H1 (cell line): ENCODE results near the gene LYRM4. TPM values are rescaled to one million over a fixed set of nuclear protein-coding genes. Genes with fewer than 3 reads are reported as not detected.

ENCODE experiments used
- CTCF ChIA-PET: fragments of 300-600 bp; sonication (Branson Sonifier 250); formaldehyde crosslinking; loops from one replicate; lab custom pipeline; 2021; ENCODE audit not compliant: partially characterized antibody; lab: Charles Lee
- POLR2A ChIA-PET: fragments of 300-600 bp; sonication (Branson Sonifier 250); formaldehyde crosslinking; loops from one replicate; lab custom pipeline; 2021; ENCODE audit warnings: inconsistent platforms; ENCODE audit not compliant: partially characterized antibody; lab: Charles Lee
- DNase-seq, 2 experiments: peaks; one replicate each; pipeline versions ENCODE4 v3.0.0 to v3.0.0-alpha.2; 2010 to 2022; ENCODE audit warnings: low spot score in 2 of 2, low read depth in 1 of 2, mixed read lengths in 1 of 2
- FAIRE-seq: peaks from 2 replicates; lab custom pipeline; 2011; peaks lifted over from hg19 to GRCh38; lab: Jason Lieb, UNC
- H2AFZ ChIP-seq: 2 replicates; pipeline ENCODE4 v1.8.1; 2012; ENCODE audit warnings: low read length, inconsistent platforms
- H2AK5ac ChIP-seq: 2 replicates; pipeline ENCODE4 v1.6.1; 2013; ENCODE audit warnings: low read depth, low read length
- H2BK120ac ChIP-seq: replicated peaks from 2 replicates; pipeline ENCODE3; 2013; ENCODE audit warnings: low read depth, low read length, inconsistent platforms
- H2BK12ac ChIP-seq: 2 replicates; pipeline ENCODE4 v1.6.1; 2013; ENCODE audit warnings: low read depth, low read length
- H2BK15ac ChIP-seq: 2 replicates; pipeline ENCODE4 v1.6.1; 2013; ENCODE audit warnings: low read length
- H2BK20ac ChIP-seq: 2 replicates; pipeline ENCODE4 v1.6.1; 2013; ENCODE audit warnings: low read length
- H2BK5ac ChIP-seq: 2 replicates; pipeline ENCODE4 v1.6.1; 2013; ENCODE audit warnings: low read depth, low read length
- H3K14ac ChIP-seq: 2 replicates; pipeline ENCODE4 v1.6.1; 2013; ENCODE audit warnings: inconsistent platforms; ENCODE audit not compliant: insufficient read length
- H3K18ac ChIP-seq: 2 replicates; pipeline ENCODE4 v1.6.1; 2013; ENCODE audit warnings: low read length; ENCODE audit errors: extremely low read depth
- H3K23ac ChIP-seq: 2 replicates; pipeline ENCODE4 v1.6.1; 2013; ENCODE audit warnings: inconsistent platforms; ENCODE audit not compliant: insufficient read length
- H3K23me2 ChIP-seq: 2 replicates; pipeline ENCODE4 v1.6.1; 2013; ENCODE audit warnings: low read depth, low read length
- H3K27ac ChIP-seq: 2 replicates; pipeline ENCODE4 v1.6.1; 2011; ENCODE audit warnings: low read depth, low read length, inconsistent platforms
- H3K27me3 ChIP-seq, 4 experiments: replicated peaks in 1 of 4; 1 replicate in 1 of 4; 2 replicates in 3 of 4; pipeline versions ENCODE4 v1.6.1 to v1.8.1; 2011 to 2013; ENCODE audit warnings: low read length in 3 of 4, mild to moderate bottlenecking in 3 of 4, inconsistent platforms in 2 of 4, mixed read lengths in 2 of 4, moderate library complexity in 1 of 4; ENCODE audit not compliant: control insufficient read depth in 3 of 4, insufficient read depth in 3 of 4; ENCODE audit errors: extremely low read depth in 1 of 4
- H3K36me3 ChIP-seq, 4 experiments: 2 replicates each; pipeline versions ENCODE4 v1.6.1 to v1.8.1; 2011 to 2013; ENCODE audit warnings: mild to moderate bottlenecking in 4 of 4, low read length in 3 of 4, moderate library complexity in 2 of 4, control low read depth in 1 of 4, inconsistent platforms in 1 of 4; ENCODE audit not compliant: insufficient read depth in 4 of 4, control insufficient read depth in 2 of 4
- H3K4ac ChIP-seq: replicated peaks from 2 replicates; pipeline ENCODE3; 2013; ENCODE audit warnings: low read length, low read depth, mixed read lengths, inconsistent platforms; ENCODE audit not compliant: insufficient read length
- H3K4me1 ChIP-seq, 4 experiments: replicated peaks in 1 of 4; 1 replicate in 1 of 4; 2 replicates in 3 of 4; pipeline versions ENCODE4 v1.6.1 to v1.8.1; 2011 to 2013; ENCODE audit warnings: low read length in 3 of 4, inconsistent platforms in 2 of 4, mixed read lengths in 1 of 4; ENCODE audit not compliant: insufficient read depth in 4 of 4, control insufficient read depth in 3 of 4
- H3K4me2 ChIP-seq, 2 experiments: 2 replicates each; pipeline versions ENCODE4 v1.6.1 to v1.8.1; 2011 to 2013; ENCODE audit warnings: low read depth in 2 of 2, low read length in 2 of 2, control low read depth in 1 of 2, inconsistent platforms in 1 of 2, mild to moderate bottlenecking in 1 of 2; ENCODE audit not compliant: insufficient read depth in 1 of 2
- H3K4me3 ChIP-seq, 4 experiments: fragments of 200-600, 300-600 bp in 1 of 4; sonication (generic), shearing (Covaris generic), sonication (Bioruptor Twin) in 1 of 4; 2 replicates each; pipeline versions ENCODE4 v1.5.1 to v1.8.1; 2011 to 2016; ENCODE audit warnings: low read length in 4 of 4, low read depth in 3 of 4, control low read depth in 2 of 4, inconsistent platforms in 2 of 4, mild to moderate bottlenecking in 2 of 4, mixed read lengths in 1 of 4, moderate library complexity in 1 of 4; ENCODE audit not compliant: insufficient read depth in 2 of 4; ENCODE audit errors: extremely low read depth in 1 of 4
- H3K56ac ChIP-seq: replicated peaks from 2 replicates; pipeline ENCODE3; 2013; ENCODE audit warnings: low read depth, mild to moderate bottlenecking, mixed read lengths, low read length, inconsistent platforms; ENCODE audit not compliant: insufficient read length
- H3K79me1 ChIP-seq: 2 replicates; pipeline ENCODE4 v1.6.1; 2013; ENCODE audit warnings: low read depth, low read length, control low read depth
- H3K79me2 ChIP-seq, 2 experiments: 2 replicates each; pipeline versions ENCODE4 v1.6.1 to v1.8.1; 2012 to 2013; ENCODE audit warnings: low read length in 2 of 2, mild to moderate bottlenecking in 2 of 2, inconsistent platforms in 1 of 2; ENCODE audit not compliant: insufficient read depth in 2 of 2, control insufficient read depth in 1 of 2
- H3K9ac ChIP-seq, 4 experiments: replicated peaks in 1 of 4; 1 replicate in 1 of 4; 2 replicates in 3 of 4; pipeline versions ENCODE4 v1.6.1 to v1.8.1; 2011 to 2013; ENCODE audit warnings: low read depth in 3 of 4, low read length in 3 of 4, control low read depth in 2 of 4, mild to moderate bottlenecking in 2 of 4, moderate library complexity in 2 of 4, inconsistent platforms in 1 of 4; ENCODE audit errors: extremely low read depth in 1 of 4
- H3K9me3 ChIP-seq, 2 experiments: 2 replicates each; pipeline versions ENCODE4 v1.6.1 to v1.8.1; 2012 to 2013; ENCODE audit warnings: mild to moderate bottlenecking in 2 of 2, moderate library complexity in 2 of 2, control low read depth in 1 of 2, inconsistent platforms in 1 of 2, low read depth in 1 of 2, low read length in 1 of 2, mixed read lengths in 1 of 2; ENCODE audit not compliant: insufficient read depth in 2 of 2
- H4K20me1 ChIP-seq, 2 experiments: replicated peaks in 1 of 2; 2 replicates each; pipeline versions ENCODE3 to v1.8.1; 2011 to 2013; ENCODE audit warnings: inconsistent platforms in 2 of 2, low read length in 2 of 2, mild to moderate bottlenecking in 1 of 2; ENCODE audit not compliant: insufficient read depth in 2 of 2, control insufficient read depth in 1 of 2
- H4K5ac ChIP-seq: 2 replicates; pipeline ENCODE4 v1.6.1; 2013; ENCODE audit warnings: low read length, low read depth, mixed read lengths, inconsistent platforms; ENCODE audit not compliant: insufficient read length
- H4K8ac ChIP-seq: 2 replicates; pipeline ENCODE4 v1.8.0; 2013; ENCODE audit warnings: mild to moderate bottlenecking, moderate library complexity, low read length, inconsistent platforms; ENCODE audit not compliant: insufficient read depth; ENCODE audit errors: extremely low read depth
- H4K91ac ChIP-seq: replicated peaks from 2 replicates; pipeline ENCODE3; 2013; ENCODE audit warnings: low read length, mixed read lengths, inconsistent platforms; ENCODE audit not compliant: insufficient read length
- WGBS, 2 experiments: shearing (Covaris generic) in 1 of 2; methylation state at CpG; one replicate each; pipeline versions ENCODE4 v1.1.6 to v1.1.7; 2013 to 2015; ENCODE audit warnings: low lambda C conversion rate in 2 of 2, mixed read lengths in 2 of 2, inconsistent platforms in 1 of 2, low coverage in 1 of 2, missing lambda C conversion rate in 1 of 2; ENCODE audit not compliant: insufficient replicate concordance in 2 of 2, insufficient coverage in 1 of 2, insufficient read length in 1 of 2; ENCODE audit errors: extremely low coverage in 1 of 2, missing lambda C conversion rate in 1 of 2; 5-methylcytosine and 5-hydroxymethylcytosine counted together
- polyA plus RNA-seq, 7 experiments: library from polyadenylated mRNA; depleted of rRNA in 3 of 7; stranded (reverse) in 5 of 7; unstranded in 2 of 7; fragments of >200 nt in 5 of 7; fragments of 200-250 nt in 2 of 7; gene quantifications; 1 replicate in 5 of 7; 2 replicates in 1 of 7; 4 replicates in 1 of 7; pipeline versions ENCODE4 v1.2.1 to v1.2.3, GENCODE V29; 2011 to 2013; ENCODE audit warnings: missing spikeins in 2 of 7, mixed read lengths in 2 of 7
- total RNA-seq: library from RNA; stranded (reverse); fragmentation: NEBNext Ultra II Directional; extraction: Animal tissue kit (Norgen Biotek cat#: 25700); gene quantifications from 2 replicates; pipeline ENCODE4 v1.2.1, GENCODE V29; 2021

The LYRM4 gene
- total and polyA plus RNA-seq, 2 of the 8 experiments (the other 6 are each of a cell fraction or from before 2014, with no cell fraction given), result 56.6 to 62.8 TPM

- Histone ChIP-seq H2BK120ac (no peak overlapping the region), H3K4me3 (no peak overlapping the region), H3K79me2 (no peaks in the 10 kb centered on the region), H4K8ac (no peak overlapping the region), H3K4me1 (peaks cover 0 to 15% (median 8%) of the 10 kb centered on the region in 4 experiments; a peak in 4 of 7 replicates), H3K18ac (no peak overlapping the region), H3K23ac (no peak overlapping the region), H3K36me3 (no peaks in the 10 kb centered on the region), H4K5ac (no peak overlapping the region), H3K27me3 (peaks cover 35 to 44% (median 41%) of the 10 kb centered on the region in 4 experiments), H3K9me3 (no peaks in the 10 kb centered on the region; a peak in 1 of 4 replicates), H2BK5ac (no peak overlapping the region), H4K20me1 (peaks cover 1 to 3% of the 10 kb centered on the region in 2 experiments), H2AFZ (no peak overlapping the region), H2BK15ac (no peak overlapping the region), H3K4ac (no peak overlapping the region), H3K9ac (no peak overlapping the region), H3K23me2 (peaks cover 17% of the 10 kb centered on the region; the same call in 1 of the 2 replicates), H3K79me1 (no peaks in the 10 kb centered on the region), H4K91ac (no peak overlapping the region), H2AK5ac (no peak overlapping the region), H3K4me2 (no peak overlapping the region), H3K56ac (no peak overlapping the region), H2BK20ac (no peak overlapping the region), H3K14ac (no peak overlapping the region), H2BK12ac (no peak overlapping the region), H3K27ac (no peak overlapping the region)
- DNase-seq, result no peak
- POLR2A ChIA-PET, result no interaction called here
- CTCF ChIA-PET, result no interaction called here
- 90% methylated on average over 3 of the region's 3 CpGs; no CpG with 5 or more reads in 1 of the 2 experiments for WGBS, 2 experiments
- FAIRE-seq, result no peak
These were observed 172.0 kb downstream of the LYRM4 start for GRCh38 chr6:5088780-5089179.
